HG02678 (cell line): Measurements from ENCODE around the gene ASB3.
A peak's percentile ranks its signal among the peaks of the same experiment; 100 is the strongest.
"Not testable (repeated sequence)": the region's sequence is repeated elsewhere in the genome, so short reads cannot be mapped to it uniquely, and the experiment has no call there.

Experiments
- ATAC-seq: cut with Tn5 transposase; IDR thresholded peaks from one replicate; pipeline ENCODE4 v1.9.1; 2021; ENCODE audit warnings: mild to moderate bottlenecking, moderate library complexity; ENCODE audit not compliant: unreplicated experiment

ASB3 gene, protein sequence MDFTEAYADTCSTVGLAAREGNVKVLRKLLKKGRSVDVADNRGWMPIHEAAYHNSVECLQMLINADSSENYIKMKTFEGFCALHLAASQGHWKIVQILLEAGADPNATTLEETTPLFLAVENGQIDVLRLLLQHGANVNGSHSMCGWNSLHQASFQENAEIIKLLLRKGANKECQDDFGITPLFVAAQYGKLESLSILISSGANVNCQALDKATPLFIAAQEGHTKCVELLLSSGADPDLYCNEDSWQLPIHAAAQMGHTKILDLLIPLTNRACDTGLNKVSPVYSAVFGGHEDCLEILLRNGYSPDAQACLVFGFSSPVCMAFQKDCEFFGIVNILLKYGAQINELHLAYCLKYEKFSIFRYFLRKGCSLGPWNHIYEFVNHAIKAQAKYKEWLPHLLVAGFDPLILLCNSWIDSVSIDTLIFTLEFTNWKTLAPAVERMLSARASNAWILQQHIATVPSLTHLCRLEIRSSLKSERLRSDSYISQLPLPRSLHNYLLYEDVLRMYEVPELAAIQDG

DNA sequence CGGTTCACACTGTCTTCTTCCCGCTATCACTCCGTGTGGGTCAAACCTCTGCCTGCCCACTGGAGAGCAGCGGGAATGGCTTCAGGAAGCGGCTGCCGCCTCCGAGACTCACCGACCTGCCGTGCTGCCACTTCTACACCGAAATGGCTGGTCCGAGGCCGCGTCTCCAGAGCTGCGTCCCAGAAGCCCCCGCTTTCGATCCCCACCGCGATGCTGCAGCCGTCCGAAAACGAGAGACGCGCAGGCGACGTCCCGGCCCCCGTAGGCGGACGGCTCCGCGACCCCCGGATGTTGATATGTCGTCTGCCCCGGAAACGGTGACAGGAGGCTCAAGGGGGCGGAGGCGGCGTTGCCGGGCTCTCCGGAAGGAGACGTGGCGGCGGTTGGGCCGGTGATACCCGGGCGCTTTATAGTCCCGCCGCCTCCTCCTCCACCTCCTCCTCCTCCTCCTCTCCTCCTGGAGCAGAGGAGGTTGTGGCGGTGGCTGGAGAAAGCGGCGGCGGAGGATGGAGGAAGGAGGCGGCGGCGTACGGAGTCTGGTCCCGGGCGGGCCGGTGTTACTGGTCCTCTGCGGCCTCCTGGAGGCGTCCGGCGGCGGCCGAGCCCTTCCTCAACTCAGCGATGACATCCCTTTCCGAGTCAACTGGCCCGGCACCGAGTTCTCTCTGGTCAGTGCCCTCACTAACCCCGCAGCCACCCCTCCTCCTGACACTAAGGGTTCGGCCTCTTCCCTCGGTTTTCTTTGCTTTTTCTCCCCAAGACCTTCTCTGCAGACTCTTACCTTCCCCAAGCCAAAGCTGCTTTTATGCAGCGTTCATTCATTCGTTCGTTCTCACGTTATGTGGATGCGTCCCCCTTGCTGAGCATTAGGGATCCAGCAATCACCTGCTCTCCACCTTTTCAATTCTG, at the start of gene ASB3, which contains the start of gene ERLEC1:
Gene ASB3, minus strand, starts transcription at position 249 of the 909 bp plus-strand sequence. CDS start 21,381 bp downstream, outside the sequence.
Gene ERLEC1, plus strand, starts transcription at position 340 of the 909 bp plus-strand sequence. Its CDS starts 167 bp downstream, at position 507.
- peak; percentile 95 for ATAC-seq

DNA sequence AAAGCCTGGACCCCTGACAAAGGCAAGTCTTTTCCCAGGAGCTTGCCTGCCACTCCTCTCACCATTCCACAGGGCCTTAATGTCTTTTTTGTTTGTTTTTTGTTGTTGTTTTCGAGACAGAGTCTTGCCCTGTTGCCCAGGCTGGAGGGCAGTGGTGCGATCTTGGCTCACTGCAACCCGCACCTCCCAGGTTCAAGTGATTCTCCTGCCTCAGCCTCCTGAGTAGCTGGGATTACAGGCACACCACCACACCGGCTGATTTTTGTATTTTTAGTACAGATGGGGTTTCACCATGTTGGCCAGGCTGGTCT, 43.2 kb upstream of the ASB3 start:
- not testable (repeated sequence) for ATAC-seq

DNA sequence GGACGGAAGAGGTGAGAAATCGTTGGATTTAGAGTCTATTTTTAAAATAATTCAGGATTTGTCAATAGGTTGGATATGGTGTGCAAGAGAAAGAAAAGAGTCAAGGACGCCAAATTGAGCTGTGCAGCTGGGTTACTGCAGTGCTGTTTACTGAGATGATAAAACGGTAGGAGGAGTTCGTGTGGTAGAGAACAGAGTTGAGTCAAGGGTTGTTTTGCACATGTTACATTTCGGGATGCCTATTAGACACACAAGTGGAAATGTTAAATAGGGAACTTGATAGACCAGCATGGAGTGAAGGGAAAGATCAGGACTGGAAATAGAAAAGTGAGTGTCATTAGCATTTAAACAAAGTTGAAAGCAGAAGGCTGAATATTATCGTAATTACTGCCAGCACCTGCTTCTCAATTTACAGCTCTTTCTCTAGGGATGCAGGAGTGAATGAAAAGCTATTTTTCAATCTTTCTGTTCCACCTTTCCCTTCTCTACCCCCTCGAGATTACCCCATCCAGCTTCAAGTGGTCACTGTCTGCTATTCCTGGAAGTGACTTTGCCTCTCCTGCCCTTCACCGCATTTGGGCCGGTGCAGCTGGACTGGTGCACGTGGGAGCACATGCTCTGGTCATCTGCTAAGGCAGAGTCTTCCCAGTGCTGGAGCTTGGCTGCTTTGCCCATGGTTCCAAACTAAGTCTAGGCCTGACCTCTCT, 42.7 kb upstream of the ASB3 start:
- ATAC-seq = no peak

DNA sequence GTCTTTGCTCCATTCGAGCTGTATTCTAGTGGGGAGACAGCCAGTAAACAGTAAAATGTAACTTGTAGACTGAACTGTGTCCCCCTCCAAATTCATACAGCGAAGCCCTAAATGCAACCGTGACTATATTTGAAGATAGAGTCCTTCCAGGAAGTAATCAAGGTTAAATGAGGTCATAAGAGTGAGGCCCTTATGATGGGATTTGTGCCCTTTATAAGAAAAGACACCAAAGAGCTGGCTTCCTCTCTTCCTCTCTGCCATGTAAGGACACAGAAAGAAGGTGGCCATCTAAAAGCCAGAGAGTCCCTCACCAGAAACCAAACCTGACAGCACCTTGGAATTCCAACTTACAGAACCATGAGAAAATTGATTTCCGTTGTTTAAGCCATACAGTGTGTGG, 41.6 kb upstream of the ASB3 start:
- no peak for ATAC-seq

DNA sequence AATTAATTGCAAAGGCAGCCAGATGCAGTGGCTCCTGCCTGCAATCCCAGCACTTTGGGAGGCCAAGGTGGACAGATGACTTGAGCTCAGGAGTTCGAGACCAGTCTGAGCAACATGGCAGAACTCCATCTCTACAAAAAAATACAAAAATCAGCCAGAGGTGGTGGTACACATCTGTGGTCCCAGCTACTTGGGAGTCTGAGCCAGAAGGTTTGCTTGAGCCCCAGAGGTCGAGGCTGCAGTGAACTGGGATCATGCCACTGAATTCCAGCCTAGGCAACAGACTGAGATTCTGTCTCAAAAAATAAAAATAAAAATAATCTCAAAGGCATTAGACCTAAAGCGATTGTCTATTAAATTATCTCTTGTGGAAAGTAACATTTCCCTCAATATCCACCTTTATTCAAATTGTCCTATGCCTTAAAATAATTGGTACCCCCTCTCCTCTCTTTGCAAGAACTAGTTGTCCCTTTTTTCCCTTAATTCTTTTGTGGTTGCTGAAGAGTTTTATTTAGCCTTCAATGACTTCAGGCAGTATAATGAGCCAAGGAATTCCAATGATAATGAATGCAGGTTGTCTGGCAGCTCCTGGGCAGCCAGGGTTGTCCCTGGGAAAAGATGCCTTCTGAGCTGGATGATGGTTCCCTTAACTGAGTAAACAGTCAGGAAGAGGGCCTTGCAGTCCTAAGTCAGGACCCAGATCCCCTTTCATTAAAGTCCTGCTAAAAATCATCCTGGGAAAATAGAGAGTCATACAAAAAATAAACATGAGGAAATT, 40.8 kb upstream of the ASB3 start:
- no peak for ATAC-seq

DNA sequence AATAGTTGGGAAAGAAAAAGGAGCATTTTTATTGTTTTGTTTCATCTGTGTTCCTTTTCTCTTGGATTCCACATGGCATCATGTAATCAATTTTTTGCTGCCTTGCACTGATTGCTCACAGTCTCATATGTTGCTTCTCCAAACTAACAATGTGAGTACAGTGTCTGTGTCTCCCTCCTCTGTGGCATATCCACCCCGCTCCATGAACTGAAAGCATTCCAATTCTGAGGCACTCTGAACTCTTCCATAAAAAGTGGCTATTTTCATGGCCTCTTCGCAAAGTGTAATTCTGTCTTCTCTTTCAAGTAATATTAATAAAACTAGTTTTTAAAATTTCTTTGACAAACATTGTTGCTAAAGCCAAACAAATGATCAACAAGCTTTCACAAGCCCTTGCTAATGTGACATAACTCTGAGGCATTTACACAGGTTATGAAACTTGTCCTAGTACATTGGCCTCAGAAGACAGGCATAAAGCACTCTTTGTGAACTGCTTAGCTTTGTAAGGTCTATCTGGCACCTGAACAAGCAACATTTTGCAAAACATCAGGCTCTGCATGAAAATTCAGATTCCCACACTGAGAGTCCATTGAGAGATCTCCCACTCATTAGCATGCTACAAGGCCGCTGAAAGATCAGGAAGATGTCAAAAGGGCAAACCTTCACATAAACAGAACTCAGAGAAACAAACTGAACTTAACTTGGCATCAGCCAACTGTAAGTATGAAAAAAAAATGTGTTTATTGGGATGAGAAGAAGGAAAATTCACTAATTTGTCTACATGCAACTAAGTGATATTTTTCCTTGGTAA, 40.0 kb upstream of the ASB3 start:
- ATAC-seq = no peak

DNA sequence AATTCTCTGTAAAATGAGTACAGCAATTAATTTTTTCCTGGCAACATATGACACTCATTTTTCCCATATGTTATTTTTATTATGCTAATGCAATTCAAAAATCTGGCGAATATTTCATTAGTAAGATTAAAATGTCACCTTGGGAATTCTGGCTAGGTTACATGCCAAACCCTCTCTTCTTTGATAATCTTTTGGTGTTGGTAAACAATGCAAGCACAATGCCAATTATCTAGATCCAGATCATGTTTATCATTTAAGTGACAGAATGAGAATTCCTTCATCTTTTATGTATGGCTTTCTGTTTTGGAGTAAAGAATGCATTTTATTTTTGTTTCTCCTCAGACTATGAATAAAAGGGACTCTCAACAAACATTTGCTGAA, 39.3 kb upstream of the ASB3 start:
- no peak for ATAC-seq

DNA sequence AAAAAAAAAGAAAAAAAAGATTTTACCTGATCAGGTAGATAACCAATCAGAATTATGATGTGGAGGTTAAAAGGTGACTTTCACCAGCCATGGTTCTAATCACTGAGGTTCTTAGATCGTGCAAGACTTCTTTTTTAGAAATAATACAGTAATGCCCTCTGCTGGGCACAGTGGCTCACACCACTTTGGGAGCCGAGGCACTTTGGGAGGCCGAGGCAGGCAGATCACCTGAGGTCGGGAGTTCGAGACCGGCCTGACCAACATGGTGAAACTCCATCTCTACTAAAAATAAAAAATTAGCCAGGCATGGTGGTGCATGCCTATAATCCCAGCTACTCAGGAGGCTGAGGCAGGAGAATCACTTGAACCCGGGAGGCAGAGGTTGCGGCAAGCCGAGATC, 36.9 kb upstream of the ASB3 start:
- ATAC-seq = not testable (repeated sequence)

DNA sequence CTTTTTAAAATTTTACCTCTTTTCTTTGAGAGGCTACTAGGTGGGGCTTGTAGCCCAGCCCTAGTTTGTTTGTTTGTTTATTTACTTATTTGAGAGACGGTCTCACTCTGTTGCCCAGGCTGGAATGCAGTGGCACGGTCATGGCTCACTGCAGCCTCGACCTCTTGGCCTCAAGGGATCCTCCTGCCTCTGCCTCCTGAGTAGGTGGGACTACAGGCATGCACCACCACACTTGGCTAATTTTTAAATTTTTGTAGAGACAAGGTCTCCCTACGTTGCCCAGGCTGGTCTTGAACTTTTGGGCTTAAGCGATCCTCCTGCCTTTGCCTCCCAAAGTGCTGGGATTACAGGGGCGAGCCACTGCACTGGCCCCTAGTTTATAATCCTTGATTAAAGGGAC, 35.1 kb upstream of the ASB3 start:
- ATAC-seq = no peak

DNA sequence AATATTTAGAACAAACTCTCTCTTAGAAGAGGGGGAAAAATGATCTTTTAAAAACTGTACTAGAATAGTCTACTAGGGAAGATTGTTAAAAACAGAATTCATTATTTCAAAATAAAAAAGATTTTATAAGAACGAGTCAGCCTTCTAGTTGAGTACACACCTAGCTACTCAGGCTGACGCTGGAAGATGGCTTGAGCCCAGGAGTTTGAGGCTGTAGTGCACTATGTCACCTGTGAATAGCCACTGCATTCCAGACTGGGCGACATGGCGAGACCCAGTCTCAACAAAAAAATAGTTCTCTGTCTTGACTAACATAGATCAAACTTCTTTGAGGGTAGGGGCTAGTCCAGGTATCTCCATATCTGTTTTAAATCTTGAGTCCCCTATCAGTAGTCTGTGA, 34.0 kb upstream of the ASB3 start:
- ATAC-seq = no peak

DNA sequence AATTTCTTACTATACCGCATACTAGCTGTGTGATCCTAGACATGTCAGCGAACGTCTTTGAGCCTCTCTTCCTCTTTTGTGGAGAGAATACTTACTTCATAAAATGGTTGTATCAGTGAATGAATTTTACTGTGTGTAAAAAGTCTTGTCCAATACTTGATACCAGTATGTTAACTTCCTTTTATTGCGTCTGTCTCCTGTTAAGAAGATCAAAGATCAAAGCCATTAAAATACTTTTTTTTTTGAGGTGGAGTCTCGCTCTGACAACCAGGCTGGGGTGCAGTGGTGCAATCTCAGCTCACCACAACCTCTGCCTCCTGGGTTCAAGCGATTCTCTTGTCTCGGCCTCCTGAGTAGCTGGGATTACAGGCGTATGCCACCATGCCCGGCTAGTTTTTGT, 33.3 kb upstream of the ASB3 start:
- ATAC-seq = no peak

DNA sequence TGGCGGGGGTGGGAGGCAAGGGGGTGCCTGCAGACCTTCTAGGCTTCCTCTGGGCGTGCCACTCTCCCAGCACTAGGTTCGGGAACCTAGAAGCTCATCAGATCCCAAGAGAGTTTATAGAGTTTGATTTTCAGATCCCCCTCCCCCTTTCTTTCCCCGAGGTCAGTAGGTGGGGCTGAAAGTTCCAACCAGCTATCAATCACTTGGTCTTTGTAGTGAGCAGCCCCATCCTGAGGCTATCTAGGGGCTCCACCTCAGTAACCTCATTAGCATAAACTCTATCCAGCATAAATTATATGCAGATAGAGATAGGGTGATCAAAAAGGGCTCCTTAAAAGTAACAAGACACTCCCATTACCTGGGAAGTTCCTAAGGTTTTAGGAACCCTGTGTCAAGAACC, 32.9 kb upstream of the ASB3 start:
- no peak for ATAC-seq

DNA sequence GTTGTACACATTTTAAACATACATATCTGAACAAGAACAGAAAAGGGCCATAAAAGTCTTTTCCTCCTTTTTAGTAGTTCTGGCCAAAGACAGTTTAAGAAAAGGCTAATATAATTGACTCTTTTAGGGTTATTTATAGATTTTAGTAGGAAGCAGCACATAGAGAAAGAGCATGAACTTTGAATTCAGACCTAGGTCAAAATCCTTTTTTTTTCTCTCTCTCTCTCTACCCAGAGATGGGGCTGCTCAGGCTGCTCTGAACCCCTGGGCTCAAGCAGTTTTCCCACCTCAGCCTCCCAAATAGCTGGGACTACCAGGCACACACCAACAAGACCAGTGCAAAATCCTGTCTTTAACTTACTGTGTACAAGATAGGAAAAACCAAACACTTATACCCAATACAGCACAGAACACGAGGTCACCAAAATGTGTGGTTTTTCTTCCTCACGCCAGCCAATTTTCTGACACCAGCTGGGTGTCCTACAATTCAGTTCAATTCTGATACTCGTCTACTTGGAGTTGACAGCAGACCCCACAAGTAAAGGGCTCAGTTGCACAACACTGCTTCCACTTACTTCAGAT, 32.2 kb upstream of the ASB3 start:
- no peak for ATAC-seq

DNA sequence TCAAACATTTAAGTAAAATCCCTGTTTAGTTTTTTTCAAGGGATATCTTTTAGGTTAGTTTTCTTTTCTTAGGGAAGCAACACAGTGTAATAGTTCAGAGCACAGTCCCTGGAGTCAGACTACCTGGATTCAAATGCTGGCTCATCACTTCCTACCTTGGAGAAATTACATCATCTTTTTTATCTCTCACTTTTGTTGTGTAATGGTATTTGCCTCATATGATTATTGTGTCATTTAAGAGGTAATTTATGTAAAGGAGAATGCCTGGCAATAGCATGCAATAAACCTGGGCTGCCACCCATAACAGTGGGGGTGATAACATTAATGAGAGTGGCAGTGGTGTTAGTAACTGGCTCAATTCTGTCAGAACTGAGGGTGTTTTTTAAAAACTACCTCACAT, 26.4 kb upstream of the ASB3 start:
- ATAC-seq = no peak

DNA sequence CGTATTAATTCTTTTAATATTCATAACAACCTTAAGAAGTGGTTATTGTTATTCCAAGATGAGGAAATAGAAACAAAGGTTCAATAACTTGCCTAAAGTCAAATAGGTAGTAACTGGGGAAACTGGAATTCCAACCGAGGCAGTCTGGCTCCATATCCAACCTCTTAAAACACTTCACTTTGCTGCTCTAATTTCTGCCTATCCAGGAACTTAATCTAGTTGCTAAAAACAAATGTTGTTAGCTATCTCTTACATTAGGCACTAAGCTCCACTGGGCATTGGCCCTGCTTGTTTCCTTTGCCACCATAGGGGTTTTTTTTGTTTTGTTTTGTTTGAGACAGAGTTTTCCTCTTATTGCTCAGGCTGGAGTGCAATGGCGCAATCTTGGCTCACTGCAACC, 24.8 kb upstream of the ASB3 start:
- ATAC-seq = no peak

DNA sequence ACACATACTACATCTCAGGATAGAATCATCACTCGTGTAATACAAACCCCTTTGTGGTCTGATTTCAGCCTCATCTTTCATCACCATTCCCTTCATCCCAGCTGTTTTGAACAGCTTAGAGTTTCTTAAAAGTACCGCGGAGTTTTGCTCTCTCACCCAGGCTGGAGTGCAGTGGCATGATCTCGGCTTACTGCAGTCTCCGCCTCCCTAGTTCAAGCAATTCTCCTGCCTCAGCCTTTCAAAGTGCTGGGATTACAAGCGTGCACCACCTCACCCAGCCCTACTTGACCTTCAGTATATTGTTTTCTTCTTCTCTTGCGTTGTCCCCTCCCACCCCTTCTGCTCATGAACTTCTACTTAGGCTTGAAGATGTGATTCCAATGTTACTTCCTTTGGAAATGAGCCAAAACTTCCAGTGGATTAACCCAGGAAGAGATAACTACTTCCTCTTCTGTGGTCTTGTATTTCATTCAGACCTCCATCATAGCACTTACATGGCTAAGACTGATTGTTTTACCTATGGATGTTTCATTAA, 15.9 kb upstream of the ASB3 start:
- no peak for ATAC-seq

DNA sequence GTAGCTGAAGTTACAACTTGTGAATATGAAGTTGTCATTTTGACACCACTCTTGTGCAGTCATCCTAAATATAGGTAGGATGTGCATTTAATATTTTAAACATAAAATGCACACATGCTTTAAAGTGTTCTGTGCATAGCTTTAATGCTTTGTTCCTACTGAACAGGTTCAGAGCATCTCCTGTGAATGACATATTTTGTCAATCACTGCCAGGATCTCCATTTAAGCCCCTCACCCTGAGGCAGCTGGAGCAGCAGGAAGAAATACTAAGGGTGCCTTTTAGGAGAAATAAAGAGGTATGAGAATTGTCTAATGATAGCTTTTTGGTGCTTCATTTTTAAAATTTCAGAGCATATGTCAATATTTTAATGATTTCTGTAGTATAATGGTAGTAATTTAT, 14.8 kb upstream of the ASB3 start:
- ATAC-seq = no peak

DNA sequence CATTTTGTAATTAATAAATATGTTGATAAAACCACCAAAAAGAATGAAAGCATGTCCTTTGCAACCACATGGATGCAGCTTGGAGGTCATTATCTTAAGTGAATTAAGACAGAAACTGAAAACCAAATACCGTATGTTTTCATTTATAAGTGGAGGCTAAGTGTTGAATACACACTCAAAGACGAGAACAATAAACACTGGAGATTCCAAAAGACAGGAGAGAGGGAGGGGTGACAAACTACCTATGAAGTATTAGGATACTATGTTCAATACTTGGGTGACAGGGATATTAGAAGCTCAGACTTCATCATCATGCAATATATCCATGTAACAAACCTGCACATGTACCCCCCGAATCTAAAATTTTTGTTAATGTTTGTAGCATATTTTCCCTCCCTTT, 7.1 kb upstream of the ASB3 start:
- no peak for ATAC-seq

DNA sequence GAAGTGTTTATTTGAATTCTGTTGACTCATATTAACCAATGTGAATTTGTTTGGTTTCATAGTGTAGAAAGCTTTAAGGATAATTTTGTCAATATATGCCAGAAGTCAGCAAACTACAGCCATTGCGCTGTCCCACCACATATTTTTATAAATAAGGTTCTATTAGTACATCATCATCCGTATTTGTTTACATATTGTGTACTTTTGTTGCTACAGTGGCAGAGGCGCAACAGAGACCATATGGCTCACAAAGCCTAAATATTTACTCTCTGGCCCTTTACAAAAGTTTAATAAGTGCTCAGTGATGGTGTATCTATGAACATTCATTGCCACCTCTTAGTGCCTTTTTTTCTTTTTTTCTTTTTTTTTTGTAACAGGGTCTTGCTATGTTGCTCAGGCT, 6.5 kb upstream of the ASB3 start:
- no peak for ATAC-seq
